HG03565 (cell line): ENCODE data around the gene ARL2BP.

Experiments used
- ATAC-seq: cut with Tn5 transposase; IDR thresholded peaks from one replicate; pipeline ENCODE4 v1.9.1; 2021; ENCODE audit warnings: mild to moderate bottlenecking, moderate library complexity; ENCODE audit not compliant: unreplicated experiment

The ARL2BP gene

DNA sequence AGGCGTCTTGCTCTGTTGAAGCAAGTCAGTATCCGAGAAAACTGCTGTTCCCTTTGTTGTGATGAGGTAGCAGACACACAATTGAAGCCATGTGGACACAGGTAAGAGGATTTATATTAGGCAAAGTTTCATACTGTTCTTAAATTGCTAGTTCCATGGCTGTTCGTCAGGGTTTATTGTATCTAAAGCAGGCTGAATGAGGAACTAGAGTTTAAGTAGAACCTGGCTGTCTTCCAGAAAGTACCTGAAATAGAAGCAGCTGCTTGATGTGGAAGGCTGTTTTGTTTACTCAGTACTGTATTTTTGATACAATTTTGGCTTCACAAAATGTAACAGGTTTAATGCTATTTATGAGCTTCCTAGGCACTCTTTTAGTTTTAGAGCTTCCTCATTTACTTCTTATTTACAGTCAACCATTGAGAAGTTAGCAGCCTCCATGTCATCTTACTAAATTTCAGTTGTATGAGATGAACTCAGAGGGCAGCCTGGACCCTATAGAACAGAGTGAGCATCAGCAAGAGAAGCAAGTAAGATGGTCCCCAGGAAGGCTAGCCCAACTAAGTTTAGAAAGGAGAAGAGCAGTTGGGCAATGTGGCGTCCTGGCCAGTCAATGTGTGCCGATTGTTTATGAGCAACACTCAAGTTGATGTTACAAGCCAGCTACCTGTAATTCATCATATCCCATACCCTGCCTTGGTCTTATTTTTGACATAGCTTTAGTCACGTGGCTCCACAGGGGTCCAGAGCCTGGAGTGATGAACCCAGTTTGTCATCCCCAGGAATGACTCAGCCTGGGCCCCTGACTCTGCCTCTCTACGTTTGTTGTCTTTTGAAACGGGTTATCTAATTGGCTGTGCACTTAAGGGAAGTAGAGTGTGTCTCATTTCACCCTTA lies 9.7 kb upstream of the ARL2BP start:
- no peak for ATAC-seq

DNA sequence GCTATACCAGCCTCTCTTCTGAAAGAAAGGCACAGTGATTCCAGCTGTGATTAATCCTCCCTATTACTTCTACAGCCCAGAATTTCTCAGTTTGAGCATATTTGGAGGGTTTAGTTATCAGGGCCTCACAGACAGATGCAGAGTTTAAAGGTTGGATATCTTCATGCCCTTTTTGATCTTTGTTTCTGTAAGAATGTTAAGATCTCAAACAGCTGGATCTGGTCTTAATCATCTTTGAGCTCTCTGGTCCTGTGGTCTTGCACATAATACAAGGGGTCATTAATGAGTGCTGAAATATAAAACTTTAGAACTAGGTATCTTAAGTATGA lies 9.1 kb upstream of the ARL2BP start:
- no peak for ATAC-seq

- ATAC-seq, result no peak
These were observed 6.4 kb upstream of the ARL2BP start for GRCh38 chr16:57238682-57239081.

- ATAC-seq, result no peak
These were observed 6.0 kb upstream of the ARL2BP start for GRCh38 chr16:57239107-57239506.

GRCh38 chr16:57240851-57241250 lies 4.2 kb upstream of the ARL2BP start:
- no peak for ATAC-seq

DNA sequence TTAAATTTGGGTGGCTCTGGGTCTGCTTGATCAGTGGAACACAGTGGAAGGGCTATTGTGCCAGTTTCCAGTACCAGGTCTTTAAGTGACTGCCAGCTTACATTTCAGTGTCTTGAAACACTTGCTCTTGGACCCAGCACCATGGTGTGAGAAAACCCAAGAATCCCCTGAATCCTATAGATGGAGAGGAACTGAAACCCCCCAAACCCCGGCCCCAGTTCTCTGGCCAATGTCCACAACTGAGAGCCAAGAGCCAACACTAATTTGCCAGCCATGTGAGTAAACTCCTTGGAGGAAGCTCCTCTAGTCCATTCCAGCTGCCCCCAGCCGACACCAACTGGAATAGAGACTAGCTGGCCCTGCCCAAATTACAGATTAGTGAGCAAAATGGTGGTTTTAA lies 2.4 kb upstream of the ARL2BP start:
- ATAC-seq, result no peak

GRCh38 chr16:57244463-57244766 lies 644 bp upstream of the ARL2BP start:
- no peak for ATAC-seq

DNA sequence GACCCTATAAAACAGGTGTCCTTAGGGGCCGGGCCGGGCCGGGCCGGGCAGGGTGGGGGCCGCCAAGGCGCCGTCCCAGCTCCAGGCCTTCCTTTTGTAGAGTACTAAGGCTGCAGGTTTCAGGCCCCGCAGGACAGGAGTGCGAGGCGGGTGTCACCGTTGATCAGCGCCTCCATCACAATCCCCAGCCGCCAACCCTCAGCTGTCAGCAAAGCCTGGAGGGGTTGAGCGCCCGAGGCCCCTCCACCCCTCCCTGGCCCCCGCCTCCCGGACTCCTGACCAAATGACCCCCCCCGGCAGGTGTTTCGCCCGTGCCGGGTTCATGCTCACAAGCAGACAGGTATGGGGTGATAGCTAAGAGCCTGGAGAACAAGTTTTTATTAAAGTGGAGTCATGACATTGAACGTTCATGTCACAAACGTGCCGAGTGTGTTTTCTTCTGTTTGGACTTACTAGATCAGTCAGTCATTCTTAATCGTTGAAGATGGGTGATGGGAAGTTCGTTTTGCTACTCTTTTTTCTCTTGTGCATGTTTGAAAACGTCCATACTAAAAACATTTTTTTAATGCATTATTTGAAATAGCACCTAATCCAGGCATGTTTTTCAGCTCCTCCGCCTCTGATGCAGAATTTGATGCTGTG lies 534 bp downstream of the ARL2BP start:
- peak; percentile 10 for ATAC-seq

DNA sequence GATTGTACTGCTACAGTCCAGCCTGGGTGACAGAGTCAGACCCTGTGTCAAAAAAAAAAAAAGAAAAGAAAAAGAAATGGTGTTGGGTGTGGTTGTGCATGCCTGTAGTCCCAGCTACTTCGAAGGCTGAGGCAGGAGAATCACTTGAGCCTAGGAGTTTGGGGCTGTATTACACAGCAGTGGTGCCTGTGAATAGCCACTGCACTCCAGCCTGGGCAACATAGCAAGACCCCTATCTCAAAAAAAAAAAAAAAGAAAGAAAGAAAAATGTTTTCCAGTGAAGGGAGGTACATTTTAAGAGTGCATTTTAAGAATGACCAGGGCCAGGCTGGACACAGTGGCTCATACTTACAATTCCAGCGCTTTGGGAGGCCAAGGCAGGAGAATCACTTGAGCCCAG lies 6.3 kb downstream of the ARL2BP start:
- ATAC-seq, result no peak

- ATAC-seq, result no peak
These were observed 7.2 kb downstream of the ARL2BP start for GRCh38 chr16:57252148-57252721.

GRCh38 chr16:57253466-57253865 lies 8.4 kb downstream of the ARL2BP start:
- ATAC-seq, result no peak

DNA sequence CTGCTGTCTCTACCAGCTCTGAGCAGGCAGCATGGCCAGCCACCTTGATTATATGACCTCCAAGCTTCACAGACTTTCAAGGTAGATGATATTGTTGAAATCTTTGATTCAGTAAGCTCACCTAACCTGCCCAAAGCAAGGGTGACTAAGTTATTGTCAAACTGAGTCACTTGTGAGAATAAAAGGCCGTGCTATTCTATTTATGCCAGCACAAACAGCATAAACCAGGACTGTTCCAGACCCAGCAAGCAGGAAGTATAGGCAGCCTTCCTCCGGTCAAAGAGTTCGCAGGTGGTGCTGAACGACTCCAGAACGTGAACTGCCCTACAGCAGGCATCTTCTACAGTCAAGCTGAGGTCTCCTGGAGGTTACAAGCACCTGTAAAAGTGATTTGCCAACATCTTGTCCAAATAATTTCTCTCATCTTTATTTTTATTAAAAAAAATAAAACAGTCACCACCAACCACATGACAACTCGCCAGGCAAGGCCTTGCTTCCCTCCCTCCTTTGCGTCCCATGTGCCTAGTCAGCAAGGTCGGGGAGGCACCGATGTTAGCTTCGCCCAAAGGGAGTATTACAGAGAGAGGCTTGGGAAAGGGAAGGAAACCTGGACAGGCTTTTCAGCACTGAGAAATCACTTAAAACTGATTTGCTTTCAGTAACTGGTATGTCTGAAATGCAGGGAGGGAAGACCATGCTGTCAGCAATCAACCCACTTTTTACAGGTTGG lies 10.8 kb downstream of the ARL2BP start:
- no peak for ATAC-seq

DNA sequence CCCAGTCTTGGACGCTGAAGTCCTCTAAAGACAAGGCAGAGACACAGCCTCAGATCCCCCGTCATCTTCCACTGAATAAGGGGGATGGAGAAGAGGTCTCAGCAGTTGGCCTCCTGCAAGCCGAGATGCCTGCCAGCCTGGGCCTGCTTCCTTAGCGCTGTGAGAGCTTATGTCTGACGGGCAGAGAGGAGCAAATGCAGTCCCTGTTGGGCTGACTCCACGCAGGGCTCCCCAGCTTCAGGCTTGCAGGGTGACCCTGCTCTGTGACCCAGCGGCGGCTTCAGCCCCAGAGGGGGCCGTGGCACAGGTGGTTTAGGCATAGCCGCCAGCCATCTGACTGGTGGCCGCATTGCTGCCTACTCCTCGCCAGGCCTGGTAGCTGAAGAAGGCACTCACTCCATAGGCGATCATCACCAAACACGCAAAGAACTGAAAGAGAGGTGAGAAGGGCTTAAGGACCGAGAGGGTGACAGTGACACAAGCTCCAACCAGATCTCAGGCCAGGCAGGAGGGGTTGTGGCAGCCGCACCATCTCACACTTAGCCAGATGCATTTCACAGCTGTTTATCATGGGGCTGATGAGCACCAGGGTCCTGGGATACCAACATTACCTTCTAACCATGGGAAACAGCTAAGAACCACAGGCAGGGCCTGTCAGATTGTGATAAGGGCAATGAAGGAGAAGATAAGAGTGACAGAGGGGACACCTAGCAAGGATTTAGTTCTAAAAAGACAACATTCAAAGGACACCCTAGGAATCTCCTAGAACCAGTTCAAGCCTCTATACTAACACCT lies 11.7 kb downstream of the ARL2BP start:
- no peak for ATAC-seq

GRCh38 chr16:57257455-57258070 lies 12.5 kb downstream of the ARL2BP start:
- no peak for ATAC-seq

GRCh38 chr16:57258226-57258909 lies 13.3 kb downstream of the ARL2BP start:
- ATAC-seq, result no peak

DNA sequence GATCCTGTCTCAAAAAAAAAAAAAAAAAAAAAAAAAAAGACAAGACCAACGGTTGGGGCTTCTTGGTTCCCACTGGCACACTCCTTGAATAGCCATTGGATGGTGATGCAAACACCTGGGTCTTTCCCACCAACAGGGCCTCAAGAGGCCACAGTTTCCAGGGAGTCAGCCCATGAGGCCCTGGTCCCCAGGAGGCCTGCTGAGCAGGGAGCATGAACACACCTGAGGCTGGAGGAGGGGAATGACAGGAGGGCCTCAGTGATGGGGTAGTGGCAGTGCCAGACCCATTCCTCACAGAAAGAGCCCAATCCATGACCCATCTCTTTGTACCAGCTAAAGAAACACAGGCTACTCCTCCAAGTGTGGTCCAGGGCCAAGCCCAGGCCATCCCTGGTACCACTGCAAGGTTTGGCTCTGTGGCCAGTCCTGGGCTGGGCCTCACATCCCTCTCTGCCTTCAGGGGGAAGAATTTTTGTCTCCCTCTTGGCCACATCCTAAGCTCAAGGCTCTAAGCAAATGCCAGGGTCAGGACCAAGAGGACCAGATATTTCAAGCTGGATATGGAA lies 13.9 kb downstream of the ARL2BP start:
- no peak for ATAC-seq

DNA sequence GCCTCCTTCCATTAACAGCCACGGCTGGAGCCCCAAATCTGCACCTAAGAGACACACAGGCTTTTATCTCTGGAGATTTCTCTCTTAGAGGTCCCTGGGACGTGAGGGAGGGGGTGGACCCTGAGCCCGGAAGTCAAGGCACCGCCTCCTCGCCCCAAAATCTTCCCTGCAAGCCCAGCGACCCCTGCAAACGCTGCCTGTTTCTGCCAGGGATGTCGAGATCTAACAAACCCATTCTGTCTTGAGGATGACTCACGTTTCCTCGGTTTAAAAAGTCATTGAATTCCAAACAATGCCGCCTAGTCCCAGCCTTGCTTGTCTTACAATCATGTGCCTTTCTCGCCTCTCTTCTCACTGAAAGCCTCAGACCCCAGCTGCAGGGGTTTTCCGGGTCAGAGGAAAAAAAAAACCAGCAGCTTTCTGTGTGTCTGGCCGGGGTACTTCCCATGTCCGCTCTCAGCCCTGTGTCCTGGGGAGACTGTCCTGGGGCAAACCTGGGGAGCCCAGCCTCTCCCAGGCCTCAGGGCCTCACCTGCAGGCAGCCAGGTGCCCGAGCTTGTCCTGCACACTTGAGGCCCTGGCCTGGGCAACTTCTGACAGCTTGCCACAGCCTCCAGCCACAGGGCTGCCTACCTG lies 15.4 kb downstream of the ARL2BP start:
- no peak for ATAC-seq

DNA sequence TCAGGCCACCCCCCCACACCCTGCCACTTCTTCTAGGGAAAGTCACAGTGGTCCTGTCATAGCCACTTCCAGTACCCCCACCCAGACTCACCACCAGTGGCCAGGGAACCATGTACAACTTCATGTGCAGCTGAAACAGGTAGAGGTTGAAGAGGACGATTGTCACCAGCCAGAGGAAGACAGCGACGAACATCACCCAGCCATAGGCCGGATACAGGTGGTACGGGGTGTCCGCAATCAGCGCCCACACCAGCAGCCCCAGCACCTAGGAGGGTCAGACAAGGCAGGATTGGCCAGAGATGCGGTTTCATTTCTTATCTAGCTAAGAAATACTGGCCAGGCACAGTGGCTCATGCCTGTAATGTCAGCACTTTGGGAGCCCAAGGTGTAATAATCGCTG lies 16.7 kb downstream of the ARL2BP start:
- no peak for ATAC-seq
